Mesenteric fat pad (tissue), 1 donor: ENCODE results near the gene NPAS2. TPM values are rescaled to one million over a fixed set of nuclear protein-coding genes. Genes with fewer than 3 reads are reported as not detected.

Experiments
- DNase-seq: peaks from one replicate; pipeline ENCODE4 v3.0.0-alpha.2; 2020; ENCODE audit warnings: low spot score
- total RNA-seq: library from RNA; stranded (reverse); fragmentation: NEBNext Ultra II Directional; extraction: Animal tissue kit (Norgen Biotek cat#: 25700); gene quantifications from one replicate; pipeline ENCODE4 v1.2.1, GENCODE V29; 2021
- donor health status: DM: yes; HTN: yes; CAD: no.

NPAS2 gene
- total RNA-seq, 1 donor from 2014 or later: 32.1 TPM

DNA sequence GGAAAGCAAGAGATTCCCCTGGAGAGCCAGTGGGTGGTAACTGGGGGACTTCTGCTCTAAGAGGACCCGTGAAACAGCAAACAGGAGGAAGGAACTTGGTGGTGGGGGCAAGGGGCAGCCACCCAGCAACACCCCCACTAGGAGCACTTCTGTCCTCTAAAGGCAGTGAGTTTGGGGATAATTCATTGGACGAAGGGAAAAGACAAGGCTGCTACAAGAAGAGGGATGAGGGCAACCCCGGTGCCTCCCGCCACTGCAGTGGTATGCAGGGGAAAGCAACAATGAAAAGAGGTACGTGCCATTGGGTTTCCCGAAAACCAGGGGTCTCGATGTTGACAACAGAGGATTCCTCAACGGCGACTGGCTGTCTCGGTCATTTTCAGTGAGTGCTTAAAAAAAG, 191.2 kb downstream of the NPAS2 start:
- DNase-seq: no peak

DNA sequence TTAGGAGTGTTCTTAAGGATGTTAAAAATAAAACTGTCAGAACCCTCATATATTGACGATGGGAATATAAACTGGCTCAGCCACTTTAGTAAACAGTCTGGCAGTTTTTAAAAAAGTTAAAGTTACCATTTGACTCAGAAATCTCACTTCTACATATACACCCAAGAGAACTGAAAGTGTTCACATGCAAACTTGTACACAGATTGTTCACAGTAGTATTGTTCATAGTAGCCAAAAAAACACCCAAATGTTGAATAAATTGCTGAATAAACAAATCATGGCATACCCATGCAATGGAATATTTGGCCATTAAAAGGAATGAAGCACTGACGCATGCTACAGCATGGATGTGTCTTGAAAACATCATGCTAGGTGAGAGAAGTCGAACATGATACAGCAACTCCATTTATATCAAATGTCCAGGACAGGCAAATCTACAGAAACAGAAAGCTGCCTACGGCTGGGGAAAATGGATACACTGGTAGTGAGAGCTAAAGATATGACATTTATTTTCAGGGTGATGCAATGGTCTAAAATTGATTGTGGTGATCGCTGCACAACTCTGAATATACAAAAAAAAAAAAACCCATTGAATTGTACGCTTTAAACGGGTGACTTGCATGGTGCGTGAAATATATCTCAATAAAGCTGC, 192.2 kb downstream of the NPAS2 start:
- no peak for DNase-seq

DNA sequence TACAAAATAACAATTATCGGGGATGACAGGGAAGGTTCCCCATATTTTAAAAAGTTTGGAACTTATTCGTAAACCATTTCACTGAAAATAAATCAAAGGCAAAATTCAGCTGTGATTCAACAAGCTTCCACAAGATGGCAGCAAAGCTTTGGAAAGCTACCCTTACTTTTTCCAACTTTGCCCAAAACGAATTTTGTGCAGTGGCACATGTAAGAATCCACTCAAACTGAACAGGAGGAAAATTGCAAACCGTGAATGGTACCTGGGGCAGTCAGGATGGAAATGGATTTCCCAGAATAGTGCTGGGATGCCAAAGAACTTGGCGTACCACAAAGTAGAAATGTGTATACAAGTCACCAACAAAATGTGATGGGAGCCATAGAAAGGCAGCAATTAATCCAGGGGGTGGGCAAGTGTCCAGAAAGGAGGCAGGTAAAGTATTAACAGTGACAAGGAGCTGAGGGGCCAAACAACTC, 192.8 kb downstream of the NPAS2 start:
- DNase-seq: no peak

DNA sequence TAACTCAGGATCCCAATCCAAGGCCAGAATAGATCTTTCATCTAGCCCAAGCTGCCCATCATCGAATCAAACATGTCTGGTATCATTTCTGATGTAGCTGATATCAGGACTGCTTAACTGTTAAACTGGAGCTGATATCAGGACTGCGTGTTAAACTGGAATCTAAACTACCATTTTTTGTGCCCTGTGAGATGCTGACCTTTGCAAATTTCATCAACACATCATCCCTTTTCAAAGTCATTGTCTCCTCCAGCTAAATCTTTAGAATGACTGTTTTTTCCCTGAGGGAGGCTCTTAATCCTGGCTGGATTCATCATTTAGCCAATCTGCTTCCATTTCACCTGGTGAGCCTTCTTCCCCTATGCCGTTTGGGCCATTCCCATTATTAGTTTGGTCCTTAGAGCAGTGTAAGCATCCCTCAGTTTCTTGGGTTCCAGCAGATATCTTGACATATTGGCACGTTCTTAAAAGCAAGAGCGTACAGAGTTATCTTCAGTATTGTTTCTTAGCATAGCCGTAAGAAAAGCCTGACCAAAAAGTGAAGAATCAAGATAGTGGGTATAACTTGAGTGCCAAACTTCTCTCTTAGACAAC, 194.4 kb downstream of the NPAS2 start:
- DNase-seq: no peak

DNA sequence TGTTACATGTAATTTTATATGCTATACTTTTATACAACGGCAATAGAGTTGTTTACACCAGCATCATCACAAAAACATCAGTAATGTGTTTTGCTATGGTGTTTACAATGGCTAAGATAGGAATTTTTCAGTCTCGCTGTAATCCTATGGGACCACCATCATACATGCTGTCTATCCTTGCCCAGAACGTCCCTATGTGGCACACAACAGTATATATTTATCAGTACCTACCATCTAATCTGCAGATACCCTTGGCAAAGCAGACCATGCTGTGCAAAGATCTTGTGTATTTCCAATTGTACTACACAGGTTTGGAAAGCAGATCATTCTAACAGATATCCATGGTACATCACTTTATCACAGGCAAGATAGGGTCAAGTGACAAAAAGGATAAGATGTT, 197.4 kb downstream of the NPAS2 start:
- DNase-seq: no peak

DNA sequence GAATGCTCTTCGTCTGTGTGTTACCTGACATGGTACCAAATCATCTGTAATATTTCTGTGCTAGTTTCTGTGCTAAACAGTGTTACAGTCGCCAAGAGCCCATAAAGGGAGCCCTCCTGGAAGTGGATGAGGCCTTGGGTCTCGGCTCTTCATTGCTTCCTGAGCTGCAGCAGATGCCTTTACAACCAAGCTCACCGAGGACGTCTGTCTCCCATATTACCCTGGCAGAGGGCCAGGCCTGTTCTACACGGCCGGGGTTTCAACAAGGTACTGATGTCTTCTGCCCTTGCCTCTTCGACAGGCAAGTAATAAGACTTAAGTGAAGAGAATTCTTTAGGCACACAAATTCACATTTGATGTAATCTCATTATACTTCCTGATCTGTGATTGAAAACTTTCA, 199.0 kb downstream of the NPAS2 start:
- DNase-seq: no peak

DNA sequence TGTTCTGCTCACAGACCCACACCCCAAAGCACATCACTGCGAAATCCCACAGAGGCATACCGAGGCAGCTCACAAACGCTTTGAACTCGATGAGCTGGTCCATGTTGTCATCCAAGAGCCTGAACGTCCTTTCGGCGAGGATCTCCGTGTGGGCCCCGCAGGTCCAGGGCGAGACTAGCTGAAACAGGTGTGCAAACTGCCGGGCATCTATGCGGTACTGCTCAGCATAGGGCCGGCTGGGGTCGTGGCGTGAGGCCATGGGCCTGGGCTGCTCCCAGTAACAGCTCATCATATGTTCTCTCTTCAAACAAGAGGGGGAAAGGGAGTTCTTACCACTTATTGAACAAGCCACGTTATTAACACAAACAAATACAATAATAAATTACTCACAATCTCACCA, 202.3 kb downstream of the NPAS2 start:
- no peak for DNase-seq

DNA sequence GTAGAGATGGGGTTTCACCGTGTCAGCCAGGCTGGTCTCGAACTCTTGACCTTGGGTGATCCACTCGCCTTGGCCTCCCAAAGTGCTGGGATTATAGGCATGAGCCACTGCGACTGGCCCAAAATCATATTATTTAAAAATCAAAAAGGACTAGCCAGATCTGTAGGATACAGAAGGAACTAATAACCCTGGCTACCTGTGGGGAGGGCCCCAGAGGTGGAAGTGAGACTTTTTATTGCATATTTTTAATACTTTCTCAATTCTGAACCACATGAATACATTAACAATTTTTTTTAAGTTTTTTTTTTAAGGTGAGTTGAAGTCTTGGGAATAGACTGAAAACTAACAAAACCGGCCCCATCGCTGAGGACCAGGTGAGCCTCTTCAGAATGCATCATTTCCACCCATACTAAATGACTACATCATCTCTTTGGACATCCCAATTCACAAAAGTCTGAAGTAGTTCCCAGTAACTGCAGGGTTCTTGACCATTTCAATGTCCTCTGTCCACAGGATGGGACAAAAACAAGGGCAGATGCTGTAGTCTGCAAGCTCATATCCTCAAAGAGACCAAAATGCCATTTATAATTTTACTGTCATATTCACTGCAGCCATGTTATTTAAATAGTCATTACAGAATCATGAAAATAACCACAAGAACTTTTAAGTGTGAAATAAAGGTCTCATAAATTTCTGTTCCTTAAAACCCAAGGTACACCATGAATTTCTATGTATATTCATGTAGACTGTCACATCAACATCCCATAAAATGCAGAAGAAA, 203.6 kb downstream of the NPAS2 start:
- DNase-seq: no peak

DNA sequence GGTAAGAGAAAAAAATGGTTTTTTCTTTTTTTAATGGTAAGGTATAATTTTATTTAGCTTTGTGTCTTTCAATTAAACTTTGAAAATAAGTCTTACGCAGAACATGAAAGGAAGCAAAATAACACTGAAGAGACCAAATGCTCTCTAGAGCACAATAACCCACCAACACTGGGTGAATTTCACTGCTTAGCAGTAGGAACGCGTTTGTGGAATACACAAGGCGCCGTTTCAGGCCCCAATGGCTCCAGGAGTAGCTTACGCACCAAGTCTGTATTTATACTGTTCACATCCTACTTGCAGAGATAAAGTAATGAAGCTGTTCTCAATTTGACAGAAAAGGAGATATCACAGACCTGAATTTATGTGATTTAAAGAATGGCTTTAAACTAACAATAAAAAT, 205.6 kb downstream of the NPAS2 start:
- DNase-seq: no peak

DNA sequence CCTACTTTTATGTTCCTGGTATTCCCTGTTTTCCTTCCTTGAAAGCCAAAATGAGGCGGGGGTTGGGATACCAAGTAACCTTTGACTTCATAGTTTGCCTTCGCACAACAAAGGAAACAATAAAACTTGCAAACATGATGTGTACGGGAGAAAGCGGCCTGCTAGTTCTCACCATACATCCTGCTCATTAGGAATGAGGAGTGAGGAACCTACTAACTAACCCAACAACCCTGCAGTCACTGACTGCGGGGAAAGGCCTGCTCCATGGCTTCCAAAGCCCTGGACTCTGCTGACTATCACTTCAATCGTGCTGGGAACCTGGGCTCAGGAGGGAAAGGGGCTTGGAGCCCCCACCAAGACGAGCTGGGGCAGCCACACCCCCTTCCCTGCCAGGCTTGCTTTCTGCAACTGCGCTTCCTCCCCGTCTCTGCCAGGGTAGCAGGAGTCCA, 206.3 kb downstream of the NPAS2 start:
- DNase-seq: no peak

DNA sequence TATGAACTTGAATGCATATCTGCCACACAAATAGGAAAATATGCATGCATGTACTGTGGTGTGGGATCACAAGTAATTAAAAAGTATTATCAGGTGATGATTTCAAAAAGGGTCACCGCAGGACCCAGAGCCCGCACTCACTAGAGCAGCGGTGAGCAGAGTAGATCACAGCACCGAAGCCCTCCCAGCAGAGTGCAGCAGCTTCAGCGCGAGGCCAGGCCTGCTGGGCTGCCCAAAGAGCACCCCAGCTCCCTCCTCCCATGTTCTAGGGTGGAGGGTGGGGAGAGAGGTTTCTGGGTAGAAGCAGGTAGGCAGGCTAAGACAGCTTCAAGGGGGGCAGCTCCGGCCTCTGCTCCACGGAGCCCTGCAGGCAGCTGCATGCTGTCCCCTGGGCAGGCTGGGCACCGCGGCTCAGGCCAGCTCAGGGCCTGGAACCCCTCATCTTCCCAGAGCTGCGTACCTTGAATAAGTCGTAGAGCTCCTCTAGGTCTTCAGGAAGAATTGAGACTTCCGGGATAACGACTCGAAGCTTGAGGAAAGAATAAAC, 207.1 kb downstream of the NPAS2 start:
- DNase-seq: no peak

DNA sequence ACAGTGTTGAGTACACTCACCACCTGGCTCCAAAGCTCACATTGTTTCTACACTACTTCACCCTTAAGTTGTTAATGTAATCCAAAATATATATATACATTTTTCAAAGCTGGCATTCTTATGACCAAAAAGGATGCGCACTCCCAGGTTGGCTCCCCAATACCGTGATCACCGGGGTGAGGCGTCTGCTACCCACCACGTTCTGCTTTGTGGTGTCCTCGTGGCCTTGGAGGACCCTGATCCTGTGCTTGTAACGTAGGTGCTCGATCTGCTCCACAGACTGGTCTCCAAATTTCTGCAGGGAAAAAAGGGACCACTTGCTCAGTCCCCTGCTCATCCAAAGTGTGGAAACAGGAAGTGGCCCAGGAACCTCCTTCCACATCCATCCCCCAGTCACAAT, 207.9 kb downstream of the NPAS2 start:
- no peak for DNase-seq

DNA sequence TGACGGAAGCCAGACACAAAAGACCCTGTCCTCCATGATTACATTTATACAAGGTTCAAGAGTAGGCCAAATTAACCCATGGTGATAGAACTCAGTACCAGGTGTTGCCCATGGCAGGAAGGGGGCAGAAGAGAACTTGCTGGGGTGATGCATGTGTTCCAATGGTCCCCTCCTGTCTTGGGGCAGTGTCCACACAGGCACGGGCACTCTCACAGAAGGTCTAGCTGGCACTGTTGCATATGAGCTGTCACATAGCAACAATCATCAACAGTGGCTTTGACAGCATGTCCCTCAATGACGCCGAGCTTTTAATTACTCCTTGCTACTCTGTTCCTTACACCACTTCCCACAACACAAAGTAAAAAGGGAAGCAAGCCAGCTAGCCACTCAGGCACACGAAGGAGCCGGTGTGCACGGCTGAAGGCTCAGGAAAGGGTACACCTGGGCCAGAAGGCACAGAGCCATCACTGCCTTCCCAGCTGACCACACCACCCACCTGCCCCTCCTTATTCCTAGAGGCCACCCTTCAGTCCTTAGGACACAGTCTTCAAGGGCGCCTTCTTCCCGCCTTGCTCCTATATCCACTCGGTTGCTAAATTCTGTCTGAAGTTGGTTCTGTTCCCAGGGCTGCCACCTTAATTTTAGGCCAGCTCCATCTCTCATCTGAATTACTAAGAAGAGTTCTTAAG, 211.1 kb downstream of the NPAS2 start:
- no peak for DNase-seq

DNA sequence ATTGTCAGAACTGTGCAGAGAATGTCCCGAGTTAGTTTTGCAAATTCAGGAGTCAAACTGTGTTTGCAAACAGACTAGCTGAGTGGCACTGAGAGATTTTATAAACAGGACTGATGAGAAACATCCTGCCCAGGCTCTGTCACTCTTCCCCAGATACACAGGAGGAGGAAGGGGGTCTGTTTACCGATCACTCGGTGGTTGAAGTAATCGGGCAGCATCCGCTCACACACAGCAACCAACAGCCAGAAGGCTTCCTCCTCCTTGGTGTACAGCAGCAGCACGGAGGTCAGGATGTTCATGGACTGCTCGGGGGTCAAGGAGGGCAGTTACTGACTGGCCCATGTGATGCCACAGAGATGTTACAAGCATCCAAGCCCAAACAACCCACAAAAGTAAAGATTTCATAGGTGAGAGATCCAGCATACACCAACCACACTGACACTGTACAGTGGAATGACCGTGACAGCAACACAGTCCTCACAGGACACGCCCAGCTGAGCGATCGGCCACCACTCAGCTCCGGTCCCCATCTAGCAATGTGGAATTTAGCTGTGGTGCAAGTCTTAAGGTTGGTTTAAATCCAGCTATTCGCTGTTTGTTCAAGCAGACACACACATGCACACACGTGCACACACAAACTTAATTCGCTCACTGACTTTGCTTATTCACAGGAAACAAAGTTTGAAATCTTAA, 212.3 kb downstream of the NPAS2 start:
- no peak for DNase-seq

DNA sequence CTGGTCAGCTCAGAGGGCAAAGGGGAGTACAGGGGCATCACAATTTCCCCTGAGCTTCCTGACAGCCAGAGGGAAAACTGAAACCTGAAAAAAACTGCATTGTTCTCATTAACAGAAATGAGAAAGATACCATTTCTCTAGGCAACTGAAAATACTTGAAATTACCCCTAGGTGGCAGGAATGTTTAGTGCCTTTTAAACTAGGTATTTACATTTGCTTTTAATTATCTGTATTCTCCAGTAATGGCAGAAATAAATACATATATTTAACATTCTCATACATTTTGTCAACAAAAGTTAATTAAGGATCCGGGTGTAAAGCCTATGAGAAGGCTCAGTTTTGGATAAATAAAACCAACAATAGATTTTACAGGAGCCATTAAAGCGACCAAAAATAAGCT, 216.6 kb downstream of the NPAS2 start:
- DNase-seq: no peak

DNA sequence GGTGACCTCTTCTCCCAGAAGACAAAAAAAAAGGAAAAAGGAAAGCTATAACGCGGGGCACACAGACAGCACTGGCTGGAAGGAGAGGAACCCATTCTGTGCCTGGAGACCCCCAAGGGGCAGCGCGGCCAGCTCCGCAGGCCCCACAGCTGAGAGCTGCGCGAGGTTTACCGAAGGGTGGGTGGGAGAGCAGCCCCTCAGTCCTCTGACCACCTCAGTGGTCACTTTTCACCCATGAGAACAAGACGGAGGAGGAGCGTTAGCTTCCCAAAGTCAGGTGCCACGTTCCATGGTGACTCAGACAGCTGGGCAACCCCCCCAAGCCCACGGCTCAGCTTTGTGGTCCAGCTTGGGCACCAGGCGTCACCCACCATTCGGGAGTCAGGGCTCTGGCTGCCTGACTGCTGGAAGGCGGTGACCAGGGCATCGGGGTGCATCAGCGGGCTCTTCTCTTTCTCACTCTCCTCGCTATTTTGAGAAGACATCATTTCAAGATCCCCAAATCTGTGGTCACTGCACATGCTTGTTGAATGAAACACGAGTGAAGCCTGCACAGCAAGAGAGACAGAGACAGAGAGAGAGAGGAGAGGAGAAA, 217.3 kb downstream of the NPAS2 start:
- DNase-seq: no peak

DNA sequence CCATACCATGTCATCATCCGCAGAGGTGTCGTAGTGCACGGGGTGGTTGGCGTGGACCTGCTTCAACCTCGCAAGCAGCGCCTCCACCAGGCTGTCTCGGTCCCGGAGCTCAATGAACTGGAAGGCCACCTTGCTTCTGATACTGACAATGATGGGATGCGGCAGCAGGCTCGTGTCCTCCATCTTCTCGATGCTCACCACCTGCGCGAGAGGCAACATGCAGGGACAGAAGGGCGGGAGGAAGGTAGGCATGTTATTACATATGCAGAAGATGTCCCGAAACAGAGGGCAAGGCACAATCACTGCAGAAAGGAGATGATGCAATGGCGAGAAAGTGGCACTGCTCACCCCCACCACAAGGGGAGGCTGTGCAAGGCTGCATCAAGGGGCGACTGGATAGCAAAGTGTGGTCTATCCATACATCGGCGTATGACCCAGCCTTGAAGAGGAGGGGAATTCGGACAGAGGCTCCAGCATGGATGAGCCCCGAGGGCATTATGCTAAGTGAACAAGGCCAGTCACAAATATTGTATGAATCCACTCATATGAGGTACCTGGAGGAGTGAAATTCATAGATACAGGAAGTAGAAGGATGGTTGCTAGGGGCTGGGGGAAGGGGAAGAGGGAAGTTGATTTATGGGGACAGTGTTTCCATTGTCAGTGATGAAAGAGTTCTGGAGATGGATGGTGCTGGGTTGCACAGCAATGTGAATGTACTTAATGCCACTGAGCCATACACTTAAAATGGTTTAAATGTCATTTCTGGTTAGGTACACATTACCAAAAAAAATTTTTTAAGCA, 218.7 kb downstream of the NPAS2 start:
- DNase-seq: no peak

DNA sequence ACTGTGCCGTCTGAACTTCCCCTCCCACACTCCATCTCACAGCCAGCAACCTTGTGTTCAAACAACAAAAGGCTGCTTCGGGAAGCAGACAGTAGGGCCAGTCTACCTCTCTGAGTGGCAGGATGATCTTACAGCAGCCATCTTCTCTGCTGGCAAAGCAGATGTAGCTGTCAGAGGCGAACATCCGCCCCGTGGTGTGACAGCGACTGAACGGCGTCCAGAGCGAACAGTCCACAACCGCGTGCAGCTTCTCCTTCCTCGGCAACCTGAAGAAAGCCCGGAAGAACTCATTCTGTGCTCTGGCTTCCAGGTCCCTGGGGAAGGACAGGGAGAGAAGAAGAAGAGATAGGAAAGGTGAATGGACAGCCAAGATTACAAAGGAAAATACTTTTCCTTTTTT, 220.1 kb downstream of the NPAS2 start:
- DNase-seq: no peak

DNA sequence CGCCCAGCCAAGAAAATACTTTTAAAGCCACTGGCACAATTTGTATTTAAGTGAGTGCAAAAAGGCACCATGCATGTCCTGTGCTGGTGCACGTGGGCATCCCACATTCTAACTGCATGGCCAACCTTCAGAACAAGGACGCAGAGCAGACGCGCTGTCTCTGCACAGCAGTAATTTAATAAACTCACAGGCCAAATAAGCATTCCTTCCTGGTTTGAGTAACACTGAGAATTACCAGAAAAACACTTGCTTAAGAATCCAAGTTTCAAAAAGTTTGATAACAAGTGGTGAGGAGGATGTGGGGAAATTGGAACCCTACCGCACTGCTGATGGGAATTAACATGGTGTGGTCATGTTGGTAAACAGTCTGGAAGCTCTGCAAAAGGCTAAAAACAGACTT, 220.8 kb downstream of the NPAS2 start:
- DNase-seq: no peak

DNA sequence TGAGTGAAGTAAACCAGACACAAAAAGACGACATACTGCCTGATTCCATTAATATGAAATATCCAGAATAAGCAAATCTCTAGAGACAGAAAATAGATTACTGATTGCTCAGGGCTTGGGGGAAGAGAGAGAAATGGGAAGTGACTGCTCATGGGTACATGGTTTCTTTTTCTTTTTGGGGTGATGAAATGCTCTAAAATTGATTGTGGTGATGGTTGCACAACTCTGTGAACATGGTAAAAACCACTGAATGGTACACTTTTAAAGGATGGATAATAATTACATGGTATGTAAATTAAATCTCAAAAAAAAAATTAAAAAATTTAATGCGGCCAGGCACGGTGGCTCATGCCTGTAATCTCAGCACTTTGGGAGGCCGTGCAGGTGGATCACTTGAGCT, 221.5 kb downstream of the NPAS2 start:
- DNase-seq: no peak
